GM23338 (cell line): ENCODE measurements around the gene PDIA4. TPM values are rescaled to one million over a fixed set of nuclear protein-coding genes. Genes with fewer than 3 reads are reported as not detected.

Source experiments
- ATAC-seq: fragments of 200-7000 bp; cut with Tn5 transposase; 3 replicates; pipeline ENCODE4 v1.9.1; 2020
- DNase-seq: peaks from one replicate; pipeline ENCODE4 v3.0.0-alpha.2; 2015; ENCODE audit warnings: low spot score
- H2AFZ ChIP-seq: fragments of 200-600 bp; sonication (generic); 2 replicates; pipeline ENCODE4 v1.8.0; 2016; ENCODE audit warnings: antibody characterized with exemption, mild to moderate bottlenecking, moderate library complexity
- H3F3A ChIP-seq: fragments of 200-600 bp; sonication (generic); replicated peaks from 2 replicates; pipeline ENCODE4 v1.8.0; 2017; ENCODE audit warnings: antibody characterized with exemption, mixed run types, low read depth
- H3K27ac ChIP-seq: fragments of 200-600 bp; sonication (generic); 2 replicates; pipeline ENCODE4 v1.6.1; 2016; ENCODE audit warnings: low read depth
- H3K27me3 ChIP-seq: fragments of 200-600 bp; sonication (generic); 2 replicates; pipeline ENCODE4 v1.8.0; 2016; ENCODE audit warnings: mild to moderate bottlenecking, mixed run types, moderate library complexity; ENCODE audit not compliant: insufficient read depth
- H3K36me3 ChIP-seq: fragments of 200-600 bp; sonication (generic); 2 replicates; pipeline ENCODE4 v1.8.0; 2016; ENCODE audit warnings: mild to moderate bottlenecking; ENCODE audit not compliant: insufficient read depth
- H3K4me1 ChIP-seq: fragments of 200-600 bp; sonication (generic); 2 replicates; pipeline ENCODE4 v1.8.0; 2016; ENCODE audit warnings: mild to moderate bottlenecking, moderate library complexity; ENCODE audit not compliant: insufficient read depth
- H3K4me2 ChIP-seq: fragments of 200-600 bp; sonication (generic); 2 replicates; pipeline ENCODE4 v1.7.1; 2017; ENCODE audit warnings: mixed run types
- H3K4me3 ChIP-seq: fragments of 200-600 bp; sonication (generic); 2 replicates; pipeline ENCODE4 v1.6.1; 2016; ENCODE audit warnings: mixed run types
- H3K79me2 ChIP-seq: fragments of 200-600 bp; sonication (generic); replicated peaks from 2 replicates; pipeline ENCODE4 v1.8.0; 2017; ENCODE audit warnings: mild to moderate bottlenecking; ENCODE audit not compliant: insufficient read depth
- H3K9me2 ChIP-seq: fragments of 200-600 bp; sonication (generic); 2 replicates; pipeline ENCODE4 v1.8.0; 2017; ENCODE audit not compliant: insufficient read depth
- H4K20me1 ChIP-seq: fragments of 200-600 bp; sonication (generic); replicated peaks from 2 replicates; pipeline ENCODE4 v1.8.0; 2017; ENCODE audit warnings: mild to moderate bottlenecking; ENCODE audit not compliant: insufficient read depth
- H3K27ac Mint-ChIP-seq: 2 replicates; pipeline ENCODE4 v1.8.0; 2020; ENCODE audit warnings: inconsistent platforms, mild to moderate bottlenecking, moderate library complexity, mixed read lengths
- H3K27me3 Mint-ChIP-seq: 3 replicates; pipeline ENCODE4 v1.8.0; 2022; ENCODE audit warnings: low read depth, mild to moderate bottlenecking, moderate library complexity, mixed read lengths, inconsistent platforms; ENCODE audit not compliant: insufficient read depth, poor library complexity
- H3K36me3 Mint-ChIP-seq: 3 replicates; pipeline ENCODE4 v1.8.0; 2021; ENCODE audit warnings: low read depth, mild to moderate bottlenecking, inconsistent platforms, moderate library complexity, mixed read lengths
- H3K4me1 Mint-ChIP-seq: 3 replicates; pipeline ENCODE4 v1.8.0; 2020; ENCODE audit warnings: mild to moderate bottlenecking, inconsistent platforms, mixed read lengths
- H3K4me3 Mint-ChIP-seq: 3 replicates; pipeline ENCODE4 v1.8.0; 2021; ENCODE audit warnings: moderate library complexity, mild to moderate bottlenecking, inconsistent platforms, mixed read lengths
- H3K9me3 Mint-ChIP-seq: 3 replicates; pipeline ENCODE4 v1.8.0; 2020; ENCODE audit warnings: moderate library complexity, mild to moderate bottlenecking, inconsistent platforms, mixed read lengths
- CREB1 ChIP-seq: fragments of 250-450 bp; sonication (Bioruptor Pico); IDR thresholded peaks from 2 replicates; pipeline ENCODE4 v1.5.0; 2020; ENCODE audit warnings: low read depth, mild to moderate bottlenecking, moderate library complexity
- ETS1 ChIP-seq: IDR thresholded peaks from 2 replicates; pipeline ENCODE4 v1.6.1; 2016; ENCODE audit warnings: antibody characterized with exemption
- EZH2 ChIP-seq: fragments of 200-600 bp; sonication (generic); IDR thresholded peaks from one replicate; pipeline ENCODE4 v1.8.0; 2017; ENCODE audit warnings: antibody characterized with exemption, mild to moderate bottlenecking, low read depth; ENCODE audit not compliant: unreplicated experiment
- EZH2phosphoT487 ChIP-seq: fragments of 200-600 bp; sonication (generic); IDR thresholded peaks from one replicate; pipeline ENCODE4 v1.8.1; 2018; ENCODE audit warnings: antibody characterized with exemption; ENCODE audit not compliant: unreplicated experiment
- JUNB ChIP-seq: IDR thresholded peaks from one replicate; pipeline ENCODE4 v1.6.1; 2016; ENCODE audit warnings: antibody characterized with exemption; ENCODE audit not compliant: unreplicated experiment
- NANOG ChIP-seq: IDR thresholded peaks from 2 replicates; pipeline ENCODE4 v1.6.1; 2016; ENCODE audit warnings: antibody characterized with exemption, borderline replicate concordance
- POLR2AphosphoS5 ChIP-seq: IDR thresholded peaks from 2 replicates; pipeline ENCODE4 v1.6.1; 2016; ENCODE audit warnings: antibody characterized with exemption, low read depth
- STAT1 ChIP-seq: IDR thresholded peaks from one replicate; pipeline ENCODE4 v1.6.1; 2016; ENCODE audit warnings: antibody characterized with exemption; ENCODE audit not compliant: unreplicated experiment
- ZNF114 ChIP-seq: fragments of 250-450 bp; sonication (Bioruptor Pico); IDR thresholded peaks from 2 replicates; pipeline ENCODE4 v1.5.0; 2020; ENCODE audit warnings: mild to moderate bottlenecking, moderate library complexity
- ZNF331 ChIP-seq: fragments of 250-450 bp; sonication (Bioruptor Pico); IDR thresholded peaks from 2 replicates; pipeline ENCODE4 v1.5.0; 2020; ENCODE audit warnings: low read depth, mild to moderate bottlenecking, moderate library complexity
- ZNF462 ChIP-seq: fragments of 250-450 bp; sonication (Bioruptor Pico); IDR thresholded peaks from 2 replicates; pipeline ENCODE4 v1.5.0; 2020; ENCODE audit warnings: mild to moderate bottlenecking, moderate library complexity
- polyA plus RNA-seq: library from polyadenylated mRNA; unstranded; fragments of >200 nt; fragmentation: Nextera tagmentation; extraction: Ambion mirVana; gene quantifications from 2 replicates; pipeline ENCODE4 v1.2.1, GENCODE V29; 2016
- total RNA-seq: library from RNA; depleted of rRNA; stranded (reverse); fragments of >200 nt; shearing (Covaris generic); gene quantifications from 2 replicates; pipeline ENCODE4 v1.2.3, GENCODE V29; 2014
- TF ChIP-seq, protein P1 (sequence below): IDR thresholded peaks from one replicate; pipeline ENCODE4 v1.6.1; 2018; ENCODE audit warnings: antibody characterized with exemption; ENCODE audit not compliant: unreplicated experiment
- TF ChIP-seq, protein P2 (sequence below), 2 experiments: fragments of 200-600 bp in 1 of 2; sonication (generic) in 1 of 2; conservative IDR thresholded peaks; 2 replicates each; pipeline versions ENCODE4 v1.5.1 to v1.6.1; 2016 to 2017; ENCODE audit warnings: antibody characterized with exemption in 2 of 2, low read depth in 2 of 2, mild to moderate bottlenecking in 2 of 2, moderate library complexity in 1 of 2

The PDIA4 gene
- total and polyA plus RNA-seq, 2 experiments from 2014 or later, result 196 to 332 TPM

DNA sequence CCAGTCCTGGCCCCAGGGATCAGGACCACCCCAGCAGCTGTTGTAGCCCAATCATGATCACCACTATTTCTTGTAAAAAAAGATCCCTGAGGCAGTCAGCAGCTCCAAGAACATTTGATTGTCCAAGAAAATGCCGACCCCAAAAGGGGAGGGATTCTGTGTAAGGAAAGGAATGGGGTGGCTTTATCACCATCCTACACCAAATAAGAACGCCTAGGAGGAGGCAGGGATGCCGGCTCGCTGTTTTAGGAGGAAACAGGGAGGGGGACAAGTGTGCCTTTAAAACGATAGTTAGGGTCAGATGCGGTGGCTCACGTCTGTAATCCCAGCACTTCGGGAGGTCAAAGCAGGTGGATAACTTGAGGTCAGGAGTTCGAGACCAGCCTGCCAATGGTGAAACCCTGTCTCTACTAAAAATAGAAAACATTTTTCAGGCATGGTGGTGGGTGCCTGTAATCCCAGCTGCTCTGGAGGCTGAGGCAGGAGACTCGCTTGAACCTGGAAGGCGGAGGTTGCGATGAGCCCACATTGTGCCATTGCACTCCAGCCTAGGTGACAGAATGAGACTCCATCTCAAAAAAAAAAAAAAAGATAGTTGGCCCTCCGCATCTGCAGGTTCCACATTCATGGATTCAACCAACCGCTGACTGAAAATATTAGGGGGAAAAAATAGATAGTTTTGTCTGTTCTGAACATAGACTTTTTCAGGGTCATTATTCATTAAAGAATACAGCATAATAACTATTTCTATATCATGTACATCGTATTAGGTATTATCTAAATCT, 63.6 kb downstream of the PDIA4 start:
- Histone ChIP-seq H3K4me1 (peaks cover 9% of the 10 kb centered on the region; the same call in 1 of the 2 replicates), H3K4me2 (peak overlapping the region; percentile 34; the same call in 1 of the 2 replicates), H3K27ac (0 out of 2 replicates have a peak overlapping the region, but pooled peaks have one; percentile 26), H3F3A (peaks cover 15% of the 10 kb centered on the region; the same call in 1 of the 2 replicates), H3K4me3 (0 out of 2 replicates have a peak overlapping the region, but pooled peaks have one; percentile 16), H2AFZ (peak overlapping the region; percentile 97), H3K27me3 (no peaks in the 10 kb centered on the region), H3K9me2 (no peaks in the 10 kb centered on the region), H3K79me2 (no peaks in the 10 kb centered on the region), H3K36me3 (no peaks in the 10 kb centered on the region), H4K20me1 (no peaks in the 10 kb centered on the region)
- no peak for DNase-seq
- Mint-ChIP-seq H3K4me1 (peaks cover 10% of the 10 kb centered on the region), H3K27ac (no peak overlapping the region), H3K9me3 (no peaks in the 10 kb centered on the region), H3K4me3 (no peak overlapping the region), H3K27me3 (peaks cover 13% of the 10 kb centered on the region), H3K36me3 (no peaks in the 10 kb centered on the region; the same call in 2 of the 3 replicates)
- TF ChIP-seq ZNF331 (CRISPR knock-in tag) (no peak), STAT1 (no peak), EZH2 (no peak), ETS1 (no peak), ZNF114 (CRISPR knock-in tag) (no peak), POLR2AphosphoS5 (no peak), NANOG (no peak), JUNB (no peak), CREB1 (CRISPR knock-in tag) (no peak), EZH2phosphoT487 (no peak), ZNF462 (CRISPR knock-in tag) (no peak)
- TF ChIP-seq, protein P1, sequence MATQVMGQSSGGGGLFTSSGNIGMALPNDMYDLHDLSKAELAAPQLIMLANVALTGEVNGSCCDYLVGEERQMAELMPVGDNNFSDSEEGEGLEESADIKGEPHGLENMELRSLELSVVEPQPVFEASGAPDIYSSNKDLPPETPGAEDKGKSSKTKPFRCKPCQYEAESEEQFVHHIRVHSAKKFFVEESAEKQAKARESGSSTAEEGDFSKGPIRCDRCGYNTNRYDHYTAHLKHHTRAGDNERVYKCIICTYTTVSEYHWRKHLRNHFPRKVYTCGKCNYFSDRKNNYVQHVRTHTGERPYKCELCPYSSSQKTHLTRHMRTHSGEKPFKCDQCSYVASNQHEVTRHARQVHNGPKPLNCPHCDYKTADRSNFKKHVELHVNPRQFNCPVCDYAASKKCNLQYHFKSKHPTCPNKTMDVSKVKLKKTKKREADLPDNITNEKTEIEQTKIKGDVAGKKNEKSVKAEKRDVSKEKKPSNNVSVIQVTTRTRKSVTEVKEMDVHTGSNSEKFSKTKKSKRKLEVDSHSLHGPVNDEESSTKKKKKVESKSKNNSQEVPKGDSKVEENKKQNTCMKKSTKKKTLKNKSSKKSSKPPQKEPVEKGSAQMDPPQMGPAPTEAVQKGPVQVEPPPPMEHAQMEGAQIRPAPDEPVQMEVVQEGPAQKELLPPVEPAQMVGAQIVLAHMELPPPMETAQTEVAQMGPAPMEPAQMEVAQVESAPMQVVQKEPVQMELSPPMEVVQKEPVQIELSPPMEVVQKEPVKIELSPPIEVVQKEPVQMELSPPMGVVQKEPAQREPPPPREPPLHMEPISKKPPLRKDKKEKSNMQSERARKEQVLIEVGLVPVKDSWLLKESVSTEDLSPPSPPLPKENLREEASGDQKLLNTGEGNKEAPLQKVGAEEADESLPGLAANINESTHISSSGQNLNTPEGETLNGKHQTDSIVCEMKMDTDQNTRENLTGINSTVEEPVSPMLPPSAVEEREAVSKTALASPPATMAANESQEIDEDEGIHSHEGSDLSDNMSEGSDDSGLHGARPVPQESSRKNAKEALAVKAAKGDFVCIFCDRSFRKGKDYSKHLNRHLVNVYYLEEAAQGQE, result no peak
- TF ChIP-seq, protein P2, sequence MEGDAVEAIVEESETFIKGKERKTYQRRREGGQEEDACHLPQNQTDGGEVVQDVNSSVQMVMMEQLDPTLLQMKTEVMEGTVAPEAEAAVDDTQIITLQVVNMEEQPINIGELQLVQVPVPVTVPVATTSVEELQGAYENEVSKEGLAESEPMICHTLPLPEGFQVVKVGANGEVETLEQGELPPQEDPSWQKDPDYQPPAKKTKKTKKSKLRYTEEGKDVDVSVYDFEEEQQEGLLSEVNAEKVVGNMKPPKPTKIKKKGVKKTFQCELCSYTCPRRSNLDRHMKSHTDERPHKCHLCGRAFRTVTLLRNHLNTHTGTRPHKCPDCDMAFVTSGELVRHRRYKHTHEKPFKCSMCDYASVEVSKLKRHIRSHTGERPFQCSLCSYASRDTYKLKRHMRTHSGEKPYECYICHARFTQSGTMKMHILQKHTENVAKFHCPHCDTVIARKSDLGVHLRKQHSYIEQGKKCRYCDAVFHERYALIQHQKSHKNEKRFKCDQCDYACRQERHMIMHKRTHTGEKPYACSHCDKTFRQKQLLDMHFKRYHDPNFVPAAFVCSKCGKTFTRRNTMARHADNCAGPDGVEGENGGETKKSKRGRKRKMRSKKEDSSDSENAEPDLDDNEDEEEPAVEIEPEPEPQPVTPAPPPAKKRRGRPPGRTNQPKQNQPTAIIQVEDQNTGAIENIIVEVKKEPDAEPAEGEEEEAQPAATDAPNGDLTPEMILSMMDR (conservative IDR thresholded peaks at IDR 0.05; ENCODE audit: low read depth in 2 of 2), result no peak
- no peak for ATAC-seq
